Endothelial cell of umbilical vein (primary cell): ENCODE data around the gene TECTA. TPM values are rescaled to one million over a fixed set of nuclear protein-coding genes. Genes with fewer than 3 reads are reported as not detected.

Experiments
- BruUV-seq: library from RNA; stranded (reverse); fragments of 400-500 nt; replicated peaks from 2 replicates; lab custom pipeline; 2021; lab: Mats Ljungman, UMichigan
- CTCF ChIA-PET: fragments of 300-600, 350-600 bp; sonication (Branson Sonifier 250); formaldehyde crosslinking; loops from one replicate; lab custom pipeline; 2021; ENCODE audit warnings: antibody characterized with exemption, inconsistent platforms; lab: Charles Lee
- POLR2A ChIA-PET: fragments of 300-600, 350-600 bp; sonication (Branson Sonifier 250); formaldehyde crosslinking; loops from one replicate; lab custom pipeline; 2021; ENCODE audit warnings: antibody characterized with exemption, inconsistent platforms; lab: Charles Lee
- DNase-seq: peaks from one replicate; pipeline ENCODE4 v3.0.0-alpha.2; 2011; ENCODE audit warnings: low read depth, low spot score
- FAIRE-seq: peaks from 2 replicates; lab custom pipeline; 2011; peaks lifted over from hg19 to GRCh38; lab: Jason Lieb, UNC
- H2AFZ ChIP-seq: 2 replicates; pipeline ENCODE4 v1.6.0; 2012; ENCODE audit warnings: low read depth, low read length, control low read depth, inconsistent platforms
- H3K27ac ChIP-seq: 2 replicates; pipeline ENCODE4 v1.5.1; 2011; ENCODE audit warnings: low read depth, mild to moderate bottlenecking, control low read depth, low read length, moderate library complexity; ENCODE audit not compliant: insufficient read depth
- H3K27me3 ChIP-seq, 2 experiments: 2 replicates each; pipeline versions ENCODE4 v1.6.0 to v1.6.1; 2011; ENCODE audit warnings: low read length in 2 of 2, mixed read lengths in 1 of 2; ENCODE audit not compliant: control insufficient read depth in 2 of 2, insufficient read depth in 2 of 2
- H3K36me3 ChIP-seq, 2 experiments: 2 replicates in 1 of 2; 3 replicates in 1 of 2; pipeline ENCODE4 v1.5.1; 2011; ENCODE audit warnings: low read length in 2 of 2, mild to moderate bottlenecking in 1 of 2, moderate library complexity in 1 of 2; ENCODE audit not compliant: control insufficient read depth in 2 of 2, insufficient read depth in 2 of 2; ENCODE audit errors: extremely low read depth in 1 of 2
- H3K4me1 ChIP-seq: 3 replicates; pipeline ENCODE4 v1.5.1; 2011; ENCODE audit warnings: mild to moderate bottlenecking, low read length; ENCODE audit not compliant: control insufficient read depth, insufficient read depth; ENCODE audit errors: extremely low read depth
- H3K4me2 ChIP-seq: 2 replicates; pipeline ENCODE4 v1.6.1; 2011; ENCODE audit warnings: low read length, control low read depth, mixed read lengths; ENCODE audit not compliant: insufficient read depth
- H3K4me3 ChIP-seq, 3 experiments: fragments of 200-600 bp in 1 of 3; sonication (generic), shearing (Covaris generic) in 1 of 3; replicated peaks in 1 of 3; 2 replicates each; pipeline ENCODE4 v1.5.1; 2011 to 2016; ENCODE audit warnings: control low read depth in 3 of 3, low read length in 3 of 3, mild to moderate bottlenecking in 2 of 3, inconsistent platforms in 1 of 3, low read depth in 1 of 3, moderate library complexity in 1 of 3; ENCODE audit not compliant: insufficient read depth in 1 of 3
- H3K79me2 ChIP-seq: 2 replicates; pipeline ENCODE4 v1.6.0; 2012; ENCODE audit warnings: low read length, inconsistent platforms; ENCODE audit not compliant: control insufficient read depth, insufficient read depth
- H3K9ac ChIP-seq: replicated peaks from 2 replicates; pipeline ENCODE3; 2011; ENCODE audit warnings: low read length, control low read depth; ENCODE audit not compliant: insufficient read depth; ENCODE audit errors: extremely low read depth
- H3K9me1 ChIP-seq: replicated peaks from 3 replicates; pipeline ENCODE4 v1.6.0; 2011; ENCODE audit warnings: mild to moderate bottlenecking, low read length; ENCODE audit not compliant: control insufficient read depth, insufficient read depth; ENCODE audit errors: extremely low read depth
- H3K9me3 ChIP-seq: replicated peaks from 2 replicates; pipeline ENCODE4 v1.5.1; 2012; ENCODE audit warnings: low read length, inconsistent platforms; ENCODE audit not compliant: control insufficient read depth, insufficient read depth
- H4K20me1 ChIP-seq: replicated peaks from 2 replicates; pipeline ENCODE3; 2011; ENCODE audit warnings: mild to moderate bottlenecking, low read length; ENCODE audit not compliant: control insufficient read depth, insufficient read depth; ENCODE audit errors: extremely low read depth
- CTCF ChIP-seq, 2 donors: IDR thresholded peaks; 1 replicate in 1 of 2; 2 replicates in 1 of 2; pipeline ENCODE4 v1.5.1; 2011; ENCODE audit warnings: low read length in 2 of 2, mild to moderate bottlenecking in 2 of 2, moderate library complexity in 2 of 2, control low read depth in 1 of 2, inconsistent platforms in 1 of 2, low read depth in 1 of 2; ENCODE audit not compliant: insufficient read depth in 1 of 2; ENCODE audit errors: extremely low read depth in 1 of 2
- EZH2 ChIP-seq: IDR thresholded peaks from 2 replicates; pipeline ENCODE4 v1.6.1; 2012; ENCODE audit warnings: borderline replicate concordance, low read depth, mild to moderate bottlenecking, moderate library complexity, low read length, inconsistent platforms; ENCODE audit not compliant: severe bottlenecking
- FOS ChIP-seq: IDR thresholded peaks from 2 replicates; pipeline ENCODE4 v1.6.1; 2011; ENCODE audit warnings: mild to moderate bottlenecking, low read length, moderate library complexity, borderline replicate concordance; ENCODE audit not compliant: insufficient read depth
- GATA2 ChIP-seq: IDR thresholded peaks from 2 replicates; pipeline ENCODE4 v1.7.0; 2011; ENCODE audit warnings: low read depth, mild to moderate bottlenecking, moderate library complexity, mixed read lengths, low read length; ENCODE audit not compliant: insufficient read length, insufficient read depth
- JUN ChIP-seq: IDR thresholded peaks from 2 replicates; pipeline ENCODE4 v1.6.1; 2011; ENCODE audit warnings: borderline replicate concordance, low read depth; ENCODE audit not compliant: insufficient read length, insufficient read depth
- MYC ChIP-seq: IDR thresholded peaks from one replicate; pipeline ENCODE4 v1.6.1; 2011; ENCODE audit warnings: mild to moderate bottlenecking, low read depth, low read length
- POLR2A ChIP-seq: IDR thresholded peaks from 2 replicates; pipeline ENCODE4 v1.6.1; 2012; ENCODE audit warnings: low read depth, mild to moderate bottlenecking, control low read depth, low read length
- POLR2AphosphoS5 ChIP-seq: IDR thresholded peaks from 2 replicates; pipeline ENCODE4 v1.6.1; 2012; ENCODE audit warnings: low read depth, mild to moderate bottlenecking, control low read depth, low read length, moderate library complexity; ENCODE audit not compliant: insufficient read depth
- dilution Hi-C: fragments of 300-500 bp; cut with MboI; formaldehyde crosslinking; loops from one replicate; pipeline ENCODE4 v1.15.0; 2019; ENCODE audit warnings: low sequenced_read_pairs; ENCODE audit not compliant: extremely low pct_ligation_motif_present
- intact Hi-C: fragments of 100-400 bp; cut with micrococcal nuclease; formaldehyde crosslinking; loops from one replicate; pipeline ENCODE4 v1.10.0; 2022
- polyA plus RNA-seq, 4 experiments: library from polyadenylated mRNA; depleted of rRNA in 3 of 4; stranded (reverse) in 3 of 4; unstranded in 1 of 4; fragments of >200 nt; gene quantifications; 2 replicates each; pipeline versions ENCODE4 v1.2.1 to v1.2.3, GENCODE V29; 2011 to 2012; ENCODE audit warnings: missing spikeins in 1 of 4
- total RNA-seq: library from RNA; stranded (reverse); gene quantifications from 2 replicates; pipeline ENCODE4 v1.2.3, GENCODE V29; 2021
- TF ChIP-seq, protein P1 (sequence below): IDR thresholded peaks from 2 replicates; pipeline ENCODE4 v1.6.1; 2011; ENCODE audit not compliant: insufficient read depth, insufficient read length

TECTA gene
- total and polyA plus RNA-seq, 2 donors (not counting 3 experiments of a cell fraction or from before 2014, with no cell fraction given) = 0.44 to 0.69 TPM

- no peak for FAIRE-seq
Observed at GRCh38 chr11:121081321-121081720, 19.7 kb upstream of the TECTA start.

More at GRCh38 chr11:121081321-121081720, 19.7 kb upstream of the TECTA start:
- H3K27me3 ChIP-seq = no peaks in the 10 kb centered on the region
- H3K36me3 ChIP-seq = peaks cover 0 to 2% of the 10 kb centered on the region in 2 experiments
- DNase-seq = no peak
- no peaks in the 10 kb centered on the region for H3K9me1 ChIP-seq
- H3K79me2 ChIP-seq = no peaks in the 10 kb centered on the region
- H3K9ac ChIP-seq = no peak overlapping the region
- POLR2A ChIA-PET = no interaction called here
- no peaks in the 10 kb centered on the region for H3K9me3 ChIP-seq
- TF ChIP-seq CTCF (IDR thresholded peaks at IDR 0.05; ENCODE audit: extremely low read depth in 1 of 2, insufficient read depth in 1 of 2, low read depth in 1 of 2, low read length in 2 of 2) (no peak), FOS (no peak), JUN (no peak), MYC (no peak), POLR2A (no peak), GATA2 (no peak), POLR2AphosphoS5 (no peak), EZH2 (no peak)
- TF ChIP-seq, protein P1, sequence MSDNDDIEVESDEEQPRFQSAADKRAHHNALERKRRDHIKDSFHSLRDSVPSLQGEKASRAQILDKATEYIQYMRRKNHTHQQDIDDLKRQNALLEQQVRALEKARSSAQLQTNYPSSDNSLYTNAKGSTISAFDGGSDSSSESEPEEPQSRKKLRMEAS = no peak
- CTCF ChIA-PET = no interaction called here
- H2AFZ ChIP-seq = no peak overlapping the region
- no peaks in the 10 kb centered on the region for H3K4me1 ChIP-seq
- no TSS peak for BruUV-seq
- no peak overlapping the region for H3K27ac ChIP-seq
- H4K20me1 ChIP-seq = no peaks in the 10 kb centered on the region
- no peak overlapping the region for H3K4me2 ChIP-seq
- dilution Hi-C loops (no loop called here), intact Hi-C loops (no loop called here)
- no peak overlapping the region for H3K4me3 ChIP-seq
